GM12873 (cell line): ENCODE measurements around the gene ZNF134.
A peak's percentile ranks its signal among the peaks of the same experiment; 100 is the strongest.

Experiments
- CTCF ChIP-seq: IDR thresholded peaks from 2 replicates; pipeline ENCODE4 v1.5.1; 2012; ENCODE audit warnings: low read depth, mild to moderate bottlenecking, moderate library complexity, low read length, control low read depth; ENCODE audit not compliant: insufficient read depth; ENCODE audit errors: missing control alignments

The ZNF134 gene

GRCh38 chr19:57613941-57614743, at the start of gene ZNF134:
ZNF134 (plus strand) TSS chr19:57614242; CDS start chr19:57619469, 5,227 bp downstream.
- TF ChIP-seq CTCF: peak; percentile 32

GRCh38 chr19:57566396-57567265, 47.4 kb upstream of the ZNF134 start:
- TF ChIP-seq CTCF: no peak

GRCh38 chr19:57570707-57571106, 43.3 kb upstream of the ZNF134 start:
- TF ChIP-seq CTCF: no peak

- no peak for TF ChIP-seq CTCF
Measured at GRCh38 chr19:57572415-57572947, 41.6 kb upstream of the ZNF134 start.

- TF ChIP-seq CTCF: no peak
Measured at GRCh38 chr19:57576661-57577060, 37.4 kb upstream of the ZNF134 start.

GRCh38 chr19:57578487-57579205, 35.4 kb upstream of the ZNF134 start, which contains the start of gene ZNF416:
ZNF416 (minus strand) TSS chr19:57578911; CDS start chr19:57578704, 207 bp downstream.
- TF ChIP-seq CTCF: peak; percentile 26
